WI38 (cell line): ENCODE data around the gene LAMC2.
"Not testable (repeated sequence)": the region's sequence is repeated elsewhere in the genome, so short reads cannot be mapped to it uniquely, and the experiment has no call there.

Source experiments
- H3K4me3 ChIP-seq: 2 replicates; pipeline ENCODE4 v1.5.1; 2011; ENCODE audit warnings: low read depth, mild to moderate bottlenecking, control low read depth, low read length
- CTCF ChIP-seq: IDR thresholded peaks from 2 replicates; pipeline ENCODE4 v1.5.1; 2012; ENCODE audit warnings: low read depth, mild to moderate bottlenecking, control low read depth, low read length

Gene LAMC2

GRCh38 chr1:183236158-183236725, 50.2 kb downstream of the LAMC2 start:
- TF ChIP-seq CTCF: no peak
- no peak overlapping the region for H3K4me3 ChIP-seq

GRCh38 chr1:183237046-183237445, 51.0 kb downstream of the LAMC2 start:
- TF ChIP-seq CTCF: no peak
- H3K4me3 ChIP-seq: no peak overlapping the region

GRCh38 chr1:183238071-183238470, 52.0 kb downstream of the LAMC2 start:
- H3K4me3 ChIP-seq: no peak overlapping the region
- TF ChIP-seq CTCF: no peak

- H3K4me3 ChIP-seq: no peak overlapping the region
- no peak for TF ChIP-seq CTCF
Measured at GRCh38 chr1:183239220-183239742, 53.2 kb downstream of the LAMC2 start.

GRCh38 chr1:183239793-183240525, 53.9 kb downstream of the LAMC2 start:
- TF ChIP-seq CTCF: no peak

GRCh38 chr1:183240526-183240825, 54.4 kb downstream of the LAMC2 start:
- TF ChIP-seq CTCF: no peak

More at GRCh38 chr1:183239793-183240525, 53.9 kb downstream of the LAMC2 start:
- H3K4me3 ChIP-seq: no peak overlapping the region

GRCh38 chr1:183240853-183241252, 54.8 kb downstream of the LAMC2 start:
- not testable (repeated sequence) for H3K4me3 ChIP-seq

More at GRCh38 chr1:183240526-183240825, 54.4 kb downstream of the LAMC2 start:
- no peak overlapping the region for H3K4me3 ChIP-seq
